Measurements from ENCODE around the gene FLYWCH1.

The FLYWCH1 gene

DNA sequence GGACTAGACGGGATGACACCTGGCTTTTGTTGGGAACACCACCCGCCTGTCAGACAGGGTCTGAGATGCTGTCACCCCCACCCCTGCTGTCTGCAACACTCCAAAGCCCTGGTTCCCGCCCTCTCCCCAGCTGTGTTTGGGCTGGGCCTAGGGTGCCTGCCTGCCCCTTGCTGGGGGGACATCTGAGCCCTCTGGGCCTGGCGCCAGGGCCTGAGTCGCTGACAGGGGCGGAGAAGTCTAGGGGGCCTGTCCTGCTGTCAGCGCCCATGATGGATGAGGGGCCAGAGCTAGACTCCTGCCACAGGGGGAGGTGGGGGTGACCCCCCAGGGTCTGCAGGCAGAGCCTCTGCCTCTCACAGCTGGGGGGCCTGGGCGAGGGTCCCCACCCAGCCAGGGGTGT is 76.1 kb downstream of the FLYWCH1 start:
- DNase-seq = no peak

DNA sequence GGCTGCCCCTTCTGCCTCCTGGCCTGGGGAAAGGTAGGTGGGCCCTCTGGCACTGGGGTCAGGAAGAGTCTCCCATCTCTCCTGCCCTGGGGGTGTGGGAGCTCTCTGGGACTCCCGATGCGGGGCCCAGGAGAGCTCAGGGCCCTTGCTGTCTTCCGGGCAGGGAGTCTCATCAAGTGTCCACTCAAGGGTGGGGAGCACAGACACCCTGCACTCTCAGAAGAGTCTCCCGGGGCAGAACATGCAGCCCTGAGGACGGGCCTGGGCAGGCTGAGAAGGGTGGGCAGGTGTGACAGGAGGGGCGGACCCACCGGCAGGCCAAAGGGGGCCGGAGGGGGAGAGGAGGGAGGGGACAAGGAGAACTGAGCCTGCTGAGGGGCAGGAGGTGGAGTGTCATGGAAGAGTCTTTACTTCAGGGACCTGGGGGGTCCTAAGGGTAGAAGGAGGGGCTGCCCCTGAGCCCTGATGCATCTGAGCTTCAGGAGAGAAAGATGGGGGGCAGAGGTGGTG is 76.9 kb downstream of the FLYWCH1 start:
- no peak for DNase-seq

GRCh38 chr16:2990891-2991290 is 79.2 kb downstream of the FLYWCH1 start:
- DNase-seq = no peak

DNA sequence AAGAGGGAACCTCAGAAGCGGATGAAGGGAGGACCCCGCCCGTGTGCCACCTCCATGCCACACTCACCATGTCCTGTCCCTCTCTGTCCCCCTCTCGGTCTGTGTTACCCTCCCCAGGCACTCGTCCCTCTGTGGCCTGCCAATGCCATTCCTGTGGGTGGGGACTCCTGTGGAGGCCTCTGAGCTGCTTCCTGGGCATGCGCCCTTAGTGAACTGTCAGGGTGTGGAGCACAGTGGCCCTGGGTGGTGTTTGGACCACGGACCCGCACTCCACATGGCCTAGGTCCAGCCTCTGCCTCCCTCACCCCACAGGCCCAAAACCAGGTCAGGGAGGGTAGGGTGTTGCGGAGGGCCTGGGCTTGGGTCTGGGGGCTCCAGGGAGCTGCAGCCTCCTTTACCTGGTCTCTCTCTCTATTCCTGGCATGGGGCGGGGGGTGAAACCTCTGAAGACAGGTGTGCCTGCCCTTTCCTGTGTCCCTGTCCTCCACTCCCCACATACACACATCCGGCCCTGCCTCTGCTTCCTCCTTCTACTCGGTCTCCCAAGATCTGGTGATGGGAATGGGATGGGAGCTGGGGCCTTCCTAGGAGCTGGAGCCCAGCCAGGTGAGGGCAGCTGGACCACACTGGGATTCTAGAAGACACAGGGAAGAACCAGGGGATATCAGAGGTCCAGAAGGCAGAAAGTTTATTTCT is 80.0 kb downstream of the FLYWCH1 start:
- no peak for DNase-seq

DNA sequence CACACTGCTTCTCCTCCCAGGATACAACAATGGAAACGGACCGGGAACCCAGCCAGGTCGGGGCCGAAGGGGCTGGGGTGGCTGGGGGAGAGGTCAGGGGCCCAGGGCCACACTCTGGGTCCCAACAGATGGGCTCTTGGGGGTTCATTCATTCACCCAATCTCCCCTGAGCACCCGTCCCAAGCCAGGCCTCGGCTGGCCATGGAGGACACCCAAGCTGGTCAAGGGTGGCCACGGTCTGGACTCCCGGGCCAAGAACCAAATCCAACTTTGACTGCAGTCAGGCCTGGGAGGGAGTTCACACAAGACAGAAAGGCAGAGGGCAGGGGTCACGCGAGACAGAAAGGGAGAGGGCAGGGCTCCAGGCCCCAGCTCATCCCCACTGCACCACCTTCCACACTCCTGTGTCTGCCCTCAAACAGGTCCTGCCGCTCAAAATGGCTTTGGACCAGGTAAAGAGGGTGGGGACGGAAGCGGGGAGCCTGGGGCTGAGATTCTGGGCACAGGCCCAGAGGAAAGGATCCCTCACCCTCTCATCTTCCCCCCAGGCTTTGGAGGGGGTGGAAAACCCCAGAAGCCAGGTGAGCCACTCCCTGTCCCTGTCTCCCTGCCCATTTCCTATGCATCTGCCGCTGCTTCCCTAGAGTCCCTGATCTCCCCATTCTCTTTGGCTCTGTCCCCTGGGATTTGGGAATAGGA is 80.8 kb downstream of the FLYWCH1 start:
- DNase-seq = no peak

DNA sequence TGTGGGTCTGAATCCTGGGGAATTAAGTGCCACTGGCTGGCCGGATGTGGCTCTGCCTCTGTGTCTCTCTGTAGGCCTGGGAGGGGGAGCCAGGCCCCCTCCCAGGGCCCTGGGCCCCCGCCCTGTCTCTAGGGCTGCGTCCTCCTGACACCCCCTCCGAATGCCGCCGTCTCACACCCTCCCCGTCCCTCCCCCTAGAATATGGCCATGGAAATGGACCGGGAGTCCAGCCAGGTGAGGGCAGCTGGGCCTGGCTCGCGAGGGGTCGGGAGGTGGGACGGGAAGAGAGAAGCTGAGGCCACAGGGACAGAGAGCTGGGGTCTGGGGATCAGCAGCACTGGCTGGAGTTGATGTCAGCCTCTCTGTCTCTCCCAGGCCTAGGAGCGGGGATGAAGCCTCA is 84.6 kb downstream of the FLYWCH1 start:
- DNase-seq = no peak

DNA sequence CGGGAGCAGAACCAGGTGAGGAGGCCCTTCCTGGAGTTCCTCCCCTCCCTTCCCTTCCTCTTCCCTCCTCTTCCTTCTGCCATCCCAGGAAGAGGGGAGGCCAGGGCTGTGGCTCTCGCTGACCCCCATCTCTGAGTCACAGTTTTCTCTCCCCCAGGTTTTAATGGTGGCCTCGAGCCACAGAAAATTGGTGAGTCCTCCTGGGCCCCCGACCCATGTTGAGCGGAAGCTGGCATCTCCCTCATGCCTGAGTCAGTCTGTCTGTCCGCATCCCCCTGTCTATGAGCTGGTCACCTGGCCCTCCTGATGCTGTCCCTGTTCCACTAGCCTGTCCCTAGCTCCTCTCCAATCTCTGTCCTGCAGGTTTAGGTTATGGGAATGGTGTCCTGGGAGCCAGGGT is 88.2 kb downstream of the FLYWCH1 start:
- DNase-seq = no peak

- no peak for DNase-seq
Observed at GRCh38 chr16:3000540-3000939, 88.8 kb downstream of the FLYWCH1 start.
